ENCODE measurements around the gene AK5.
A peak's percentile ranks its signal among the peaks of the same experiment; 100 is the strongest.

Gene AK5

DNA sequence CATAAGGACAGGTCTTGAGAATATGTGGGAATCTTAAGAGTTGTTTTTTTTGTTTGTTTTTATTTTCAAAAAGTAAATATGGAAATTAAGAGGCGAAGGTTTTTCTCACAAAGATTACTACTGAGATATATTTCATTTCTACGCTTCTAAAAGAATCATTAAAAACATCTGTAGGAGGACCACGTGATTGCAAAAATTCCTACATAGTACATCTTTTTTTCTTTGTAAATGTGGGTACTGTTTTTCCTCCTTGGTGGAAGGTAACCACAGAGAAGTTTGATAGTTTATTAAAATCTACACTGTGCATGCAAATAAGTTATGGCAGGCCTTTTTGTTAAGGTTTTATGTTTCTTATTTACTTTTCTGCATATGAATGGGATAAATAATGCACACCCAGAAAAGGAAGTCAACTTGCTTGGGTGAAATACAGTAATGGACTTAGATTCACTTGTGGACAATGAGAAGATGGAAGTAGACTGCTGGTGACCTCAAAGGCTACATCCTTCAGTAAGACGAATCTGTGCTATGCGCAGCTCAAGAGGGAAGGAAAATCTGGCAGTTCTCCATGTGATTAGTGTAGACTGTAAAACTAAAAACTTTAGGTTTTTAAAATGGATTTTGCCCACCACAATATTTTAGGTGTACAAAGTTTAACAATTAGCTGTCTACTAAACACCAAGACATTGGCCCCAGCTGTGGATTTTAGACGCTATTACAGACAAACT lies 2.0 kb downstream of the AK5 start:
- no peak overlapping the region for H3K4me3 ChIP-seq (ENCODE audit: low read length)
- TF ChIP-seq, protein P1, sequence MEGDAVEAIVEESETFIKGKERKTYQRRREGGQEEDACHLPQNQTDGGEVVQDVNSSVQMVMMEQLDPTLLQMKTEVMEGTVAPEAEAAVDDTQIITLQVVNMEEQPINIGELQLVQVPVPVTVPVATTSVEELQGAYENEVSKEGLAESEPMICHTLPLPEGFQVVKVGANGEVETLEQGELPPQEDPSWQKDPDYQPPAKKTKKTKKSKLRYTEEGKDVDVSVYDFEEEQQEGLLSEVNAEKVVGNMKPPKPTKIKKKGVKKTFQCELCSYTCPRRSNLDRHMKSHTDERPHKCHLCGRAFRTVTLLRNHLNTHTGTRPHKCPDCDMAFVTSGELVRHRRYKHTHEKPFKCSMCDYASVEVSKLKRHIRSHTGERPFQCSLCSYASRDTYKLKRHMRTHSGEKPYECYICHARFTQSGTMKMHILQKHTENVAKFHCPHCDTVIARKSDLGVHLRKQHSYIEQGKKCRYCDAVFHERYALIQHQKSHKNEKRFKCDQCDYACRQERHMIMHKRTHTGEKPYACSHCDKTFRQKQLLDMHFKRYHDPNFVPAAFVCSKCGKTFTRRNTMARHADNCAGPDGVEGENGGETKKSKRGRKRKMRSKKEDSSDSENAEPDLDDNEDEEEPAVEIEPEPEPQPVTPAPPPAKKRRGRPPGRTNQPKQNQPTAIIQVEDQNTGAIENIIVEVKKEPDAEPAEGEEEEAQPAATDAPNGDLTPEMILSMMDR (IDR thresholded peaks at IDR 0.05; ENCODE audit: insufficient read depth, low read depth, low read length, missing control alignments): no peak
- DNase-seq (ENCODE audit: low read depth): no peak

- DNase-seq (ENCODE audit: low read depth): no peak
- TF ChIP-seq, protein P1 (IDR thresholded peaks at IDR 0.05; ENCODE audit: insufficient read depth, low read depth, low read length, missing control alignments): no peak
- H3K4me3 ChIP-seq (ENCODE audit: low read length): no peak overlapping the region
These were observed 5.7 kb downstream of the AK5 start for GRCh38 chr1:77287535-77287934.

- DNase-seq (ENCODE audit: low read depth): peak; percentile 18
- TF ChIP-seq, protein P1 (IDR thresholded peaks at IDR 0.05; ENCODE audit: insufficient read depth, low read depth, low read length, missing control alignments): no peak
- no peak overlapping the region for H3K4me3 ChIP-seq (ENCODE audit: low read length)
These were observed 6.5 kb downstream of the AK5 start for GRCh38 chr1:77288275-77288674.

DNA sequence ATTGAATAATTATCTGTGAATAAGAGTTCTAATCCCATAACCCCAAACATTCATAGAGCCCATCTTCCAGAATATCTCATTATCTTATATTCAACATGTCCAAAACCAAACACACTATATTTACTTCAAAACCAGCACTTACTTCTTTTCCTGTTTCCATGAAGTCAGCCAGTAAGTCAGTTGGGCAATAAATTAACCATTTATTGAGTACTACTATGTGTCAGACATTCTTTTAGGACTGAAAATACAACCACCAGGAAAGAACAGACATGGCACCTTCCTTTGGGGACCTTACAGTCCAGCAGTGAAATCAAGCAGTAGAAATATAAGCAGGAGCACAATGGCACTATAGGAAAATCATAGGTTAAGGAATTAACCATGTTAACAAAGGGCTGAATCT lies 8.8 kb downstream of the AK5 start:
- H3K4me3 ChIP-seq (ENCODE audit: low read length): no peak overlapping the region
- DNase-seq (ENCODE audit: low read depth): no peak
- TF ChIP-seq, protein P1 (IDR thresholded peaks at IDR 0.05; ENCODE audit: insufficient read depth, low read depth, low read length, missing control alignments): no peak

GRCh38 chr1:77292551-77292950 lies 10.7 kb downstream of the AK5 start:
- no peak for DNase-seq (ENCODE audit: low read depth)
- H3K4me3 ChIP-seq (ENCODE audit: low read length): no peak overlapping the region
- TF ChIP-seq, protein P1 (IDR thresholded peaks at IDR 0.05; ENCODE audit: insufficient read depth, low read depth, low read length, missing control alignments): no peak

DNA sequence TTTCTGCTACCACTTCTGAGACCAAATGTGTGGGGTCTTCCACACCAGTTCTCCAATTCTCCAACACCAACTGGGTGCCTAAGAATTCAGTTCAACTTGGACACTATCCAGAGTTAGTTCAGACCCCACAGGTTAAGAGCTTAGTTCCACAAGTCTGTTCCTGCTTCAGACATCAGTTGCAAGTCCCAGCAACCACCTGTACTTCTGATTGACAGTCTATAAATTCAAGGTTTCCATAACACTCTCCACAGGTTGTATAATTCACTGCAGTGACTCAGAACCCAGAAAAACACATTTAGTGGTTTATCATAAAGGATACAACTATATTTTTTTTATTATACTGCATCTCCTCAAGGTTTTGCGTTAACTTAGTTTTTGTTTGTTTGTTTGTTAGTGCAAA lies 18.7 kb downstream of the AK5 start:
- no peak overlapping the region for H3K4me3 ChIP-seq (ENCODE audit: low read length)
- peak; percentile 18 for DNase-seq (ENCODE audit: low read depth)
- TF ChIP-seq, protein P1 (IDR thresholded peaks at IDR 0.05; ENCODE audit: insufficient read depth, low read depth, low read length, missing control alignments): no peak

DNA sequence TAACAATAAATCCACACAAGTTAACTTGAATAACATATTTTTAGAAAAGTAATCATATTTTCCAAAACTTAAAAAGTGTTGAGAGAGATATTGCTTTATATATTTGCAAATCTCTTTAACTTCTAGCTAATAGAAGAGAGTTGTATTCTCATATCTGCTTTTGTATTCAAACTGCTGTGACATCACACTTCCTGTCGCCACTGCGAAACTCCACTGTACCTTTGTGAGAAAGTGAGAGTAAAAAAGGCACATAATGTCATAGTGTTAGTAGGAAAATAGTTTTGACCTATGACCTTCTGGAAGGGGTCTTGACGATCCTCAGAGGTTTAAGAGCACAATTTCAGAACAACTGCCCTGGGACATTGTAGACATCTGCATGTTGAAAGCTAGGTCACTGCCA lies 21.6 kb downstream of the AK5 start:
- H3K4me3 ChIP-seq (ENCODE audit: low read length): no peak overlapping the region
- TF ChIP-seq, protein P1 (IDR thresholded peaks at IDR 0.05; ENCODE audit: insufficient read depth, low read depth, low read length, missing control alignments): no peak
- DNase-seq (ENCODE audit: low read depth): no peak

All from epithelial cell of esophagus (primary cell).